Effector memory CD4-positive, alpha-beta T cell (primary cell): ENCODE results near the gene PCDHB8.
"Not testable (repeated sequence)": the region's sequence is repeated elsewhere in the genome, so short reads cannot be mapped to it uniquely, and the experiment has no call there.

Experiments used
- DNase-seq, 3 donors: peaks; one replicate each; pipeline ENCODE4 v3.0.0-alpha.2; 2020
- H3K27ac ChIP-seq: 2 replicates; pipeline ENCODE4 v1.7.0; 2013; ENCODE audit warnings: mild to moderate bottlenecking, low read length, moderate library complexity; ENCODE audit not compliant: insufficient read depth, poor library complexity, severe bottlenecking
- H3K27me3 ChIP-seq: replicated peaks from 2 replicates; pipeline ENCODE4 v1.7.0; 2013; ENCODE audit warnings: mild to moderate bottlenecking, low read length; ENCODE audit not compliant: insufficient read depth, control insufficient read depth, poor library complexity, severe bottlenecking
- H3K36me3 ChIP-seq: 2 replicates; pipeline ENCODE4 v1.7.0; 2013; ENCODE audit warnings: mild to moderate bottlenecking, low read length, moderate library complexity; ENCODE audit not compliant: control insufficient read depth, insufficient read depth
- H3K4me1 ChIP-seq: 2 replicates; pipeline ENCODE4 v1.7.0; 2013; ENCODE audit warnings: low read length, mild to moderate bottlenecking; ENCODE audit not compliant: control insufficient read depth, insufficient read depth, poor library complexity, severe bottlenecking
- H3K4me3 ChIP-seq: 2 replicates; pipeline ENCODE4 v1.7.0; 2013; ENCODE audit warnings: low read length, low read depth, mild to moderate bottlenecking; ENCODE audit not compliant: insufficient read depth, poor library complexity, severe bottlenecking
- H3K9me3 ChIP-seq: 2 replicates; pipeline ENCODE4 v1.7.0; 2013; ENCODE audit warnings: mild to moderate bottlenecking, low read length, moderate library complexity; ENCODE audit not compliant: control insufficient read depth

PCDHB8 gene

DNA sequence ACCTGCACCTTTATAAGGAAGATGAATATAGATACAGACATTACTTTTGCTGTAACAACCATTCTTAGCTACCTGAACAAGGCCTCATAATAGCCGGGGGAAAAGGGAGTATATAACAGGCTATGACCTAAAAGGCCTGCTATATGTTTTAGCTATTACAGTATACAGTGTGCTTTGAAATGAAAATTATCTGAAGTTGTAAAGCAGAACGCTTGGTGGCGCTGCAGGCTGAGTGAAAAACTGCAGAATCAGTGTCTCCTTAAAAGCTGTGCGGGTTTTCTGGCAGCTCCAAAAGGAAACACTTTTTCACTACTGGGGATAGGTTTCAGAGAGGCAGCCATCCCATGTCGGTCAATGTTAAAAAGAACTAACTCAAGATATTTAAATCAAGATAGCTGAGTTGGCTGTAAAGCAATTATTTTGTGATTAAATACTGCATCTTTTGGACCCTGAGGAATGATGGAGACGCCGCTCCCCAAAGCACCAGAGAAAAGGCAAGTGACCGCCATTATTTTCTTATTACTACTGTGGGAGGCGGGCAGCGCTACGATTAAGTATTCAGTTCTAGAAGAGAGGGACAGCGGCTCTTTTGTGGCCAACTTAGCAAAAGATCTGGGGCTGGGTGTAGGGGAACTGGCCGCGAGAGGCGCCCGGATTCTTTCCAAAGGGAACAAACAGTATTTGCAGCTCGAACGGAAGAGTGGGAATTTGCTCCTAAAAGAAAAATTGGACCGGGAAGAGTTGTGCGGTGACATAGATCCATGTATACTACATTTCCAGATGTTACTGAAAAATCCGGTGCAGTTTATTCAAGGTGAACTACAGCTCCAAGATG is 21.8 kb upstream of the PCDHB8 start:
- Histone ChIP-seq H3K4me1 (no peaks in the 10 kb centered on the region), H3K4me3 (no peak overlapping the region), H3K36me3 (no peaks in the 10 kb centered on the region), H3K9me3 (no peaks in the 10 kb centered on the region), H3K27me3 (peaks cover 7% of the 10 kb centered on the region), H3K27ac (no peak overlapping the region)
- DNase-seq, result no peak

DNA sequence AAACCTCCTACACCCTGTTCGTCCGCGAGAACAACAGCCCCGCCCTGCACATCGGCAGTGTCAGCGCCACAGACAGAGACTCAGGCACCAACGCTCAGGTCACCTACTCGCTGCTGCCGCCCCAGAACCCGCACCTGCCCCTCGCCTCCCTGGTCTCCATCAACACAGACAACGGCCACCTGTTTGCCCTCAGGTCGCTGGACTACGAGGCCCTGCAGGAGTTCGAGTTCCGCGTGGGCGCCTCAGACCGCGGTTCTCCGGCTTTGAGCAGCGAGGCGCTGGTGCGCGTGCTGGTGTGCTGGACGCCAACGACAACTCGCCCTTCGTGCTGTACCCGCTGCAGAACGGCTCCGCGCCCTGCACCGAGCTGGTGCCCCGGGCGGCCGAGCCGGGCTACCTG is 20.2 kb upstream of the PCDHB8 start:
- not testable (repeated sequence) for DNase-seq, H3K4me1 ChIP-seq, H3K9me3 ChIP-seq, H3K4me3 ChIP-seq, H3K36me3 ChIP-seq, H3K27me3 ChIP-seq, H3K27ac ChIP-seq

DNA sequence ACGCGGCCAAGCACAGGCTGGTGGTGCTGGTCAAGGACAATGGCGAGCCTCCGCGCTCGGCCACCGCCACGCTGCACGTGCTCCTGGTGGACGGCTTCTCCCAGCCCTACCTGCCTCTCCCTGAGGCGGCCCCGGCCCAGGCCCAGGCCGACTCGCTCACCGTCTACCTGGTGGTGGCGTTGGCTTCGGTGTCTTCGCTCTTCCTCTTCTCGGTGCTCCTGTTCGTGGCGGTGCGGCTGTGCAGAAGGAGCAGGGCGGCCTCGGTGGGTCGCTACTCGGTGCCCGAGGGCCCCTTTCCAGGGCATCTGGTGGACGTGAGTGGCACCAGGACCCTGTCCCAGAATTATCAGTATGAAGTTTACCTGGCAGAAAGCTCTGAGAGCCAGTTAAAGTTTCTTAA is 19.7 kb upstream of the PCDHB8 start:
- H3K27me3 ChIP-seq, H3K27ac ChIP-seq, H3K9me3 ChIP-seq, H3K36me3 ChIP-seq, H3K4me1 ChIP-seq, DNase-seq, H3K4me3 ChIP-seq: not testable (repeated sequence)

DNA sequence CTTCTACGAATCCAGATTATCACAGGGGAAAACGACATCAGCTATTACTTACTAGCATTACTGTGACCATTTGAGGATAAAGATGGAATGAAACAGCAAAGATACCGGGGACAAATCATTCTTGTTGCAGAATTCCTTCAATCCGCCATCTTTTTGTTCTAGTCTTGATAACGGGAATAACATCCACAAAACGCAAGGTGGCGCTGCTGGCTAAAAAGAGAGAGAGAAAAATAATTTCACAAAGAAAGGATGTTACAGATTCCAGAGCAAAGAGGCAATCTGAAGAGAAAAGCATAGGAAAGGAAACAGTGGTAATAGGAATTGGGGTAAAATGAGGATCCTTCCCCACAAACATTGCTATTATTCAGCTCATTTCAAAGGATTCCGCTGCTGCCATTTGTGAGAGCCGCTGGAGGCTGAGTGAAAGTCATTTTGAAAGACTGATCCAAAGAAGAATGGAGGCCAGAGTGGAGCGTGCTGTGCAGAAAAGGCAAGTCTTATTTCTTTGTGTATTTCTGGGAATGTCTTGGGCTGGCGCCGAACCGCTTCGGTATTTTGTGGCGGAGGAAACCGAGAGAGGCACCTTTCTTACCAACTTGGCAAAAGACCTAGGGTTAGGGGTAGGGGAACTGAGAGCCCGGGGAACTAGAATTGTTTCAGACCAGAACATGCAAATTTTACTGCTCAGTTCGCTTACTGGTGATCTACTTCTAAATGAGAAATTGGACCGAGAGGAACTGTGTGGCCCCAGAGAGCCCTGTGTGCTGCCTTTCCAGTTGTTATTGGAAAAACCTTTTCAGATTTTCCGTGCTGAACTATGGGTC is 5.0 kb upstream of the PCDHB8 start, which contains the start of gene PCDHB7:
Gene PCDHB7, plus strand, starts transcription at position 264 of the 824 bp plus-strand sequence. Its CDS starts 192 bp downstream, at position 456.
- no peaks in the 10 kb centered on the region for H3K4me1 ChIP-seq
- H3K9me3 ChIP-seq, result no peaks in the 10 kb centered on the region
- H3K4me3 ChIP-seq, result no peak within 1 kb of the TSS
- peak in 1 of 3 donors; percentile 3 for DNase-seq
- no peaks in the 10 kb centered on the region for H3K36me3 ChIP-seq
- H3K27ac ChIP-seq, result no peak within 1 kb of the TSS
- H3K27me3 ChIP-seq, result peaks cover 9% of the 10 kb centered on the region

DNA sequence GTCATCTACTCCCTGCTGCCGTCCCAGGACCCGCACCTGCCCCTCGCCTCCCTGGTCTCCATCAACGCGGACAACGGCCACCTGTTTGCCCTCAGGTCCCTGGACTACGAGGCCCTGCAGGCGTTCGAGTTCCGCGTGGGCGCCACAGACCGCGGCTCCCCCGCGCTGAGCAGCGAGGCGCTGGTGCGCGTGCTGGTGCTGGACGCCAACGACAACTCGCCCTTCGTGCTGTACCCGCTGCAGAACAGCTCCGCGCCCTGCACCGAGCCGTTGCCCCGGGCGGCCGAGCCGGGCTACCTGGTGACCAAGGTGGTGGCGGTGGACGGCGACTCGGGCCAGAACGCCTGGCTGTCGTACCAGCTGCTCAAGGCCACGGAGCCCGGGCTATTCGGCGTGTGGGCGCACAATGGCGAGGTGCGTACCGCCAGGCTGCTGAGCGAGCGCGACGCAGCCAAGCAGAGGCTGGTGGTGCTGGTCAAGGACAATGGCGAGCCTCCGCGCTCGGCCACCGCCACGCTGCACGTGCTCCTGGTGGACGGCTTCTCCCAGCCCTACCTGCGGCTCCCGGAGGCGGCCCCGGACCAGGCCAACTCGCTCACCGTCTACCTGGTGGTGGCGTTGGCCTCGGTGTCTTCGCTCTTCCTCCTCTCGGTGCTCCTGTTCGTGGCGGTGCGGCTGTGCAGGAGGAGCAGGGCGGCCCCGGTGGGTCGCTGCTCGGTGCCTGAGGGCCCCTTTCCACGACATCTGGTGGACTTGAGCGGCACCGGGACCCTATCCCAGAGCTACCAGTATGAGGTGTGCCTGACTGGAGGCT is 3.1 kb upstream of the PCDHB8 start:
- DNase-seq, H3K4me1 ChIP-seq, H3K27ac ChIP-seq, H3K4me3 ChIP-seq, H3K9me3 ChIP-seq, H3K36me3 ChIP-seq, H3K27me3 ChIP-seq: not testable (repeated sequence)

DNA sequence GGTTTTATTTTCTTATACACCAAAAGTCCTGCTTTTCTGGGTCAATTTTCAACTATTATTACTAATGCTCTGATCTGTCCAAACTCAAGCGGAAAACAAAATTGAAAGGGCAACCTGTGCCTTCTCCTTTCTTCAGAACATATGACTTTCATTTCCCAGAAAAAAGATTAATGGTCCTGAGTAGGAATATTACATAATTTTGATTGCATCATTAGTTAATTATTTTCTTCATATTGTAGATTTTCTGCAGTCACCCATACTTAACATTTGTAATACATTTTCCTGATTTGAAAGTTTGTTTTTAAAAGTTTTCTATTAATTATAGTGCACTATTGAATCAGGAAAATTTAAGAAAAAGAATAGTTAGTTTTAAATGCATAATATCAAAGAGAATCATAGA is 1.7 kb upstream of the PCDHB8 start:
- Histone ChIP-seq H3K27ac (no peak overlapping the region), H3K4me3 (no peak overlapping the region), H3K36me3 (no peaks in the 10 kb centered on the region), H3K4me1 (no peaks in the 10 kb centered on the region), H3K27me3 (peaks cover 12% of the 10 kb centered on the region), H3K9me3 (no peaks in the 10 kb centered on the region)
- DNase-seq, result no peak

DNA sequence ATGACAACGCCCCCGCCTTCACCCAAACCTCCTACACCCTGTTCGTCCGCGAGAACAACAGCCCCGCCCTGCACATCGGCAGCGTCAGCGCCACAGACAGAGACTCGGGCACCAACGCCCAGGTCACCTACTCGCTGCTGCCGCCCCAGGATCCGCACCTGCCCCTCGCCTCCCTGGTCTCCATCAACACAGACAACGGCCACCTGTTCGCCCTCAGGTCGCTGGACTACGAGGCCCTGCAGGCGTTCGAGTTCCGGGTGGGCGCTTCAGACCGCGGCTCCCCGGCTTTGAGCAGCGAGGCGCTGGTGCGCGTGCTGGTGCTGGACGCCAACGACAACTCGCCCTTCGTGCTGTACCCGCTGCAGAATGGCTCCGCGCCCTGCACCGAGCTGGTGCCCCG is 1.8 kb downstream of the PCDHB8 start:
- not testable (repeated sequence) for DNase-seq, H3K4me3 ChIP-seq, H3K36me3 ChIP-seq, H3K9me3 ChIP-seq, H3K27ac ChIP-seq, H3K4me1 ChIP-seq
- peaks cover 14% of the 10 kb centered on the region for H3K27me3 ChIP-seq

DNA sequence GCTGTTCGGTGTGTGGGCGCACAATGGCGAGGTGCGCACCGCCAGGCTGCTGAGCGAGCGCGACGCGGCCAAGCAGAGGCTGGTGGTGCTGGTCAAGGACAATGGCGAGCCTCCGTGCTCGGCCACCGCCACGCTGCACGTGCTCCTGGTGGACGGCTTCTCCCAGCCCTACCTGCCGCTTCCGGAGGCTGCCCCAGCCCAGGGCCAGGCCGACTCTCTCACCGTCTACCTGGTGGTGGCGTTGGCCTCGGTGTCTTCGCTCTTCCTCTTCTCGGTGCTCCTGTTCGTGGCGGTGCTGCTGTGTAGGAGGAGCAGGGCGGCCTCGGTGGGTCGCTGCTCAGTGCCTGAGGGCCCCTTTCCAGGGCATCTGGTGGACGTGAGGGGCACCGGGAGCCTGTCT is 2.3 kb downstream of the PCDHB8 start:
- H3K27me3 ChIP-seq, result peaks cover 14% of the 10 kb centered on the region
- H3K4me1 ChIP-seq, H3K4me3 ChIP-seq, H3K9me3 ChIP-seq, H3K27ac ChIP-seq, DNase-seq, H3K36me3 ChIP-seq: not testable (repeated sequence)

DNA sequence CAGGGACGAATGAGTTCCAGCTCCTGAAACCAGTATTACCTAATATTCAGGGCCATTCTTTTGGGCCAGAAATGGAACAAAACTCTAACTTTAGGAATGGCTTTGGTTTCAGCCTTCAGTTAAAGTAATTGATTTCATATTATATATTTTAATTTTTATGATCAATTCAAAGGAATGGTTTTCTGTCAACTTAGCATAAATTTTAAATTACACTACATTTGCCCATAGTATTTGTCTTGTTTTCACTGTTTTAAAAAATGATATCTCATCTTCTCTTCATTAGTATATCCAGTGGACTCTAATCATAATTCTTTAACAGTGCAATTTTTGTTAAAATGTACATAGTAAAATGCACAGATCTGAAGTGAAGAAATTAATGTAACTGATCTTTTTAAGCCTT is 2.7 kb downstream of the PCDHB8 start:
- Histone ChIP-seq H3K4me1 (no peaks in the 10 kb centered on the region), H3K9me3 (no peaks in the 10 kb centered on the region), H3K4me3 (no peak overlapping the region), H3K36me3 (no peaks in the 10 kb centered on the region), H3K27me3 (peaks cover 14% of the 10 kb centered on the region), H3K27ac (no peak overlapping the region)
- DNase-seq, result no peak
